OCI-LY1 (cell line): ENCODE measurements around the gene MRPL36.

ENCODE experiments used
- H2AFZ ChIP-seq: fragments of 200-600 bp; sonication (generic), shearing (Covaris generic); 2 replicates; pipeline ENCODE4 v1.6.0; 2014; ENCODE audit warnings: antibody characterized with exemption, mild to moderate bottlenecking, low read length
- H3F3A ChIP-seq: fragments of 200-600 bp; sonication (generic), shearing (Covaris generic); 2 replicates; pipeline ENCODE4 v1.6.0; 2014; ENCODE audit warnings: mild to moderate bottlenecking, antibody characterized with exemption, low read length, moderate library complexity; ENCODE audit not compliant: insufficient read depth
- H3K27ac ChIP-seq: fragments of 200-600 bp; sonication (generic); 2 replicates; pipeline ENCODE4 v1.5.1; 2014; ENCODE audit warnings: low read length, mixed run types, mild to moderate bottlenecking, low read depth; ENCODE audit not compliant: poor library complexity, severe bottlenecking
- H3K27me3 ChIP-seq: fragments of 200-600 bp; sonication (generic); 2 replicates; pipeline ENCODE4 v1.6.0; 2014; ENCODE audit warnings: antibody characterized with exemption, mild to moderate bottlenecking, low read length, moderate library complexity; ENCODE audit not compliant: insufficient read depth
- H3K36me3 ChIP-seq: fragments of 200-600 bp; sonication (generic); 2 replicates; pipeline ENCODE4 v1.6.1; 2014; ENCODE audit warnings: mild to moderate bottlenecking, antibody characterized with exemption, low read length, moderate library complexity, mixed read lengths; ENCODE audit not compliant: insufficient read depth
- H3K4me1 ChIP-seq: fragments of 200-600 bp; sonication (generic); 2 replicates; pipeline ENCODE4 v1.5.1; 2014; ENCODE audit warnings: mild to moderate bottlenecking, low read length, moderate library complexity; ENCODE audit not compliant: insufficient read depth, severe bottlenecking
- H3K4me2 ChIP-seq: fragments of 200-600 bp; sonication (generic), shearing (Covaris generic); 2 replicates; pipeline ENCODE4 v1.6.1; 2014; ENCODE audit warnings: low read length
- H3K4me3 ChIP-seq: fragments of 200-600 bp; sonication (generic); 2 replicates; pipeline ENCODE4 v1.5.1; 2014; ENCODE audit warnings: low read length, low read depth, mild to moderate bottlenecking, mixed read lengths; ENCODE audit not compliant: poor library complexity, severe bottlenecking
- H3K79me2 ChIP-seq: fragments of 200-600 bp; shearing (Covaris generic); 2 replicates; pipeline ENCODE4 v1.6.1; 2016; ENCODE audit warnings: mixed run types, low read length, mixed read lengths; ENCODE audit not compliant: insufficient read depth
- H3K9ac ChIP-seq: fragments of 200-600 bp; sonication (generic), shearing (Covaris generic); 2 replicates; pipeline ENCODE4 v1.6.1; 2014; ENCODE audit warnings: mild to moderate bottlenecking, low read length, mixed read lengths
- H3K9me2 ChIP-seq: fragments of 200-600 bp; sonication (generic), shearing (Covaris generic); 2 replicates; pipeline ENCODE4 v1.6.1; 2014; ENCODE audit warnings: low read depth, mild to moderate bottlenecking, low read length, mixed read lengths
- H3K9me3 ChIP-seq: fragments of 200-600 bp; shearing (Covaris generic); 2 replicates; pipeline ENCODE4 v1.6.1; 2014; ENCODE audit warnings: low read length, mixed read lengths
- H4K20me1 ChIP-seq: fragments of 200-600 bp; sonication (generic), shearing (Covaris generic); 2 replicates; pipeline ENCODE4 v1.6.0; 2016; ENCODE audit warnings: mild to moderate bottlenecking, low read length; ENCODE audit not compliant: insufficient read depth
- CTCF ChIP-seq: fragments of 200-600 bp; sonication (generic), shearing (Covaris generic); IDR thresholded peaks from 2 replicates; pipeline ENCODE4 v1.5.1; 2017; ENCODE audit warnings: mild to moderate bottlenecking, antibody characterized with exemption, low read length, moderate library complexity, mixed read lengths
- EZH2 ChIP-seq: fragments of 200-600 bp; sonication (generic), shearing (Covaris generic); IDR thresholded peaks from 2 replicates; pipeline ENCODE4 v1.8.0; 2017; ENCODE audit warnings: borderline replicate concordance, mixed run types, mild to moderate bottlenecking, antibody characterized with exemption, low read length, moderate library complexity, mixed read lengths

MRPL36 gene

GRCh38 chr5:1799602-1800471 is at the start of gene MRPL36:
Gene MRPL36 (minus strand): TSS chr5:1799837. CDS start chr5:1798935, 902 bp downstream.
- Histone ChIP-seq H3K4me2 (peak within 1 kb of the TSS; percentile 96), H3K27ac (peak within 1 kb of the TSS; percentile 89), H2AFZ (no peak within 1 kb of the TSS), H3K27me3 (no peaks in the 10 kb centered on the region), H4K20me1 (no peaks in the 10 kb centered on the region), H3K4me1 (peaks cover 46% of the 10 kb centered on the region), H3K79me2 (peaks cover 18% of the 10 kb centered on the region), H3K9me3 (no peaks in the 10 kb centered on the region), H3F3A (no peaks in the 10 kb centered on the region), H3K36me3 (peaks cover 56% of the 10 kb centered on the region), H3K9me2 (no peaks in the 10 kb centered on the region), H3K4me3 (peak within 1 kb of the TSS; percentile 74), H3K9ac (peak within 1 kb of the TSS; percentile 82)
- TF ChIP-seq CTCF (no peak), EZH2 (no peak)

GRCh38 chr5:1847611-1848010 is 48.0 kb upstream of the MRPL36 start:
- peaks cover 5% of the 10 kb centered on the region for H3K27me3 ChIP-seq
- H4K20me1 ChIP-seq, result no peaks in the 10 kb centered on the region
- TF ChIP-seq EZH2 (no peak), CTCF (no peak)

GRCh38 chr5:1847056-1847455 is 47.4 kb upstream of the MRPL36 start:
- H2AFZ ChIP-seq, result no peak overlapping the region
- no peaks in the 10 kb centered on the region for H3K9me2 ChIP-seq
- no peak overlapping the region for H3K27ac ChIP-seq
- no peak overlapping the region for H3K9ac ChIP-seq
- no peaks in the 10 kb centered on the region for H3K79me2 ChIP-seq
- no peaks in the 10 kb centered on the region for H3F3A ChIP-seq
- no peak overlapping the region for H3K4me2 ChIP-seq
- no peaks in the 10 kb centered on the region for H3K4me1 ChIP-seq
- TF ChIP-seq CTCF, result no peak
- TF ChIP-seq EZH2, result no peak
- H4K20me1 ChIP-seq, result no peaks in the 10 kb centered on the region
- H3K9me3 ChIP-seq, result no peaks in the 10 kb centered on the region
- H3K27me3 ChIP-seq, result peaks cover 5% of the 10 kb centered on the region
- no peak overlapping the region for H3K4me3 ChIP-seq
- no peaks in the 10 kb centered on the region for H3K36me3 ChIP-seq

More at GRCh38 chr5:1847611-1848010, 48.0 kb upstream of the MRPL36 start:
- no peak overlapping the region for H3K4me2 ChIP-seq
- no peaks in the 10 kb centered on the region for H3K9me3 ChIP-seq
- no peaks in the 10 kb centered on the region for H3K79me2 ChIP-seq
- no peak overlapping the region for H2AFZ ChIP-seq
- H3F3A ChIP-seq, result no peaks in the 10 kb centered on the region
- no peak overlapping the region for H3K27ac ChIP-seq
- H3K9ac ChIP-seq, result no peak overlapping the region
- H3K36me3 ChIP-seq, result no peaks in the 10 kb centered on the region
- no peaks in the 10 kb centered on the region for H3K9me2 ChIP-seq
- no peaks in the 10 kb centered on the region for H3K4me1 ChIP-seq
- no peak overlapping the region for H3K4me3 ChIP-seq
